OCI-LY3 (cell line): Measurements from ENCODE around the gene SAFB2.

ENCODE experiments used
- H2AFZ ChIP-seq: fragments of 200-600, 300-600 bp; shearing (Covaris generic); 2 replicates; pipeline ENCODE4 v1.6.0; 2014; ENCODE audit warnings: antibody characterized with exemption, low read depth, low read length
- H3K27ac ChIP-seq: fragments of 200-600, 300-600 bp; sonication (generic); 2 replicates; pipeline ENCODE4 v1.5.1; 2014; ENCODE audit warnings: mild to moderate bottlenecking, low read length, moderate library complexity, mixed read lengths
- H3K27me3 ChIP-seq: fragments of 200-600, 300-600 bp; sonication (generic); 2 replicates; pipeline ENCODE4 v1.6.1; 2014; ENCODE audit warnings: low read depth, low read length, mixed read lengths
- H3K36me3 ChIP-seq: fragments of 200-600, 300-600 bp; sonication (generic); replicated peaks from 2 replicates; pipeline ENCODE3; 2014; ENCODE audit warnings: low read depth, low read length, mixed read lengths
- H3K4me1 ChIP-seq: fragments of 300-600, 200-600 bp; sonication (generic); 2 replicates; pipeline ENCODE4 v1.6.1; 2014; ENCODE audit warnings: low read length, mixed read lengths
- H3K4me2 ChIP-seq: fragments of 200-600, 300-600 bp; sonication (generic); 2 replicates; pipeline ENCODE4 v1.6.1; 2014; ENCODE audit warnings: low read length, mixed read lengths
- H3K4me3 ChIP-seq: fragments of 300-600, 200-600 bp; sonication (generic); 2 replicates; pipeline ENCODE4 v1.5.1; 2014; ENCODE audit warnings: antibody characterized with exemption, mild to moderate bottlenecking, low read length, moderate library complexity
- H3K79me2 ChIP-seq: fragments of 300-600, 200-600 bp; shearing (Covaris generic); 2 replicates; pipeline ENCODE4 v1.6.1; 2014; ENCODE audit warnings: mild to moderate bottlenecking, low read length, mixed read lengths
- H3K9ac ChIP-seq: fragments of 300-600, 200-600 bp; shearing (Covaris generic); 2 replicates; pipeline ENCODE4 v1.6.0; 2014; ENCODE audit warnings: mild to moderate bottlenecking, low read length, moderate library complexity
- H3K9me3 ChIP-seq: fragments of 200-600, 300-600 bp; shearing (Covaris generic); 2 replicates; pipeline ENCODE4 v1.6.1; 2014; ENCODE audit warnings: low read length, mixed read lengths; ENCODE audit not compliant: insufficient read depth
- H4K20me1 ChIP-seq: fragments of 200-600, 300-600 bp; sonication (generic); 2 replicates; pipeline ENCODE4 v1.6.1; 2016; ENCODE audit warnings: low read length, mixed read lengths; ENCODE audit not compliant: insufficient read depth
- CTCF ChIP-seq: fragments of 200-600, 300-600 bp; sonication (generic); IDR thresholded peaks from 2 replicates; pipeline ENCODE4 v1.5.1; 2014; ENCODE audit warnings: antibody characterized with exemption, low read length, low read depth
- EZH2phosphoT487 ChIP-seq: fragments of 200-600 bp; shearing (Covaris generic); IDR thresholded peaks from 2 replicates; pipeline ENCODE4 v1.6.1; 2018; ENCODE audit warnings: antibody characterized with exemption, mixed run types, low read depth

Gene SAFB2

GRCh38 chr19:5622465-5623396, at the start of gene SAFB2, which contains the start of gene SAFB:
TSS of gene SAFB2 (minus strand) at chr19:5622776. CDS start at chr19:5622715, 61 bp downstream.
TSS of gene SAFB (plus strand) at chr19:5623083. CDS start at chr19:5623206, 123 bp downstream.
- Histone ChIP-seq H3K4me3 (peak within 1 kb of the TSS; percentile 87), H3K36me3 (peaks cover 65% of the 10 kb centered on the region), H3K27ac (peak within 1 kb of the TSS; percentile 86), H2AFZ (peak within 1 kb of the TSS; percentile 83; the same call in 1 of the 2 replicates), H3K4me2 (peak within 1 kb of the TSS; percentile 96), H3K9ac (peak within 1 kb of the TSS; percentile 96), H4K20me1 (peaks cover 53% of the 10 kb centered on the region), H3K27me3 (no peaks in the 10 kb centered on the region), H3K4me1 (peaks cover 50% of the 10 kb centered on the region), H3K9me3 (no peaks in the 10 kb centered on the region), H3K79me2 (peaks cover 99% of the 10 kb centered on the region)
- TF ChIP-seq EZH2phosphoT487 (no peak), CTCF (no peak)

- no peak for TF ChIP-seq CTCF
- TF ChIP-seq EZH2phosphoT487, result no peak
- H3K36me3 ChIP-seq, result peaks cover 42% of the 10 kb centered on the region
Measured at GRCh38 chr19:5671600-5671999, 49.0 kb upstream of the SAFB2 start.

GRCh38 chr19:5669212-5669611, 46.6 kb upstream of the SAFB2 start:
- Histone ChIP-seq H3K9ac (no peak overlapping the region), H3K4me1 (no peaks in the 10 kb centered on the region), H2AFZ (no peak overlapping the region), H3K9me3 (no peaks in the 10 kb centered on the region), H3K27me3 (no peaks in the 10 kb centered on the region), H3K36me3 (peaks cover 64% of the 10 kb centered on the region), H3K27ac (no peak overlapping the region), H3K4me2 (no peak overlapping the region), H4K20me1 (peaks cover 11% of the 10 kb centered on the region; the same call in 1 of the 2 replicates), H3K79me2 (peaks cover 7% of the 10 kb centered on the region; the same call in 1 of the 2 replicates), H3K4me3 (no peak overlapping the region)
- TF ChIP-seq CTCF, result no peak
- TF ChIP-seq EZH2phosphoT487, result no peak

More at GRCh38 chr19:5671600-5671999, 49.0 kb upstream of the SAFB2 start:
- no peaks in the 10 kb centered on the region for H3K9me3 ChIP-seq
- H3K9ac ChIP-seq, result no peak overlapping the region
- H3K27me3 ChIP-seq, result no peaks in the 10 kb centered on the region
- no peak overlapping the region for H3K27ac ChIP-seq
- peaks cover 7% of the 10 kb centered on the region; the same call in 1 of the 2 replicates for H3K79me2 ChIP-seq
- no peak overlapping the region for H3K4me3 ChIP-seq
- H3K4me1 ChIP-seq, result no peaks in the 10 kb centered on the region
- peaks cover 8% of the 10 kb centered on the region; the same call in 1 of the 2 replicates for H4K20me1 ChIP-seq
- no peak overlapping the region for H2AFZ ChIP-seq
- H3K4me2 ChIP-seq, result no peak overlapping the region

GRCh38 chr19:5667751-5668271, 45.2 kb upstream of the SAFB2 start:
- Histone ChIP-seq H3K27me3 (no peaks in the 10 kb centered on the region), H2AFZ (no peak overlapping the region), H3K4me1 (no peaks in the 10 kb centered on the region), H3K27ac (no peak overlapping the region), H3K4me3 (no peak overlapping the region), H3K9ac (no peak overlapping the region), H4K20me1 (peaks cover 11% of the 10 kb centered on the region; the same call in 1 of the 2 replicates), H3K4me2 (no peak overlapping the region), H3K79me2 (peaks cover 10% of the 10 kb centered on the region; the same call in 1 of the 2 replicates), H3K9me3 (no peaks in the 10 kb centered on the region), H3K36me3 (peaks cover 69% of the 10 kb centered on the region)
- TF ChIP-seq EZH2phosphoT487 (no peak), CTCF (no peak)
